ENCODE data around the gene MTF1.
A peak's percentile ranks its signal among the peaks of the same experiment; 100 is the strongest.
"Not testable (repeated sequence)": the region's sequence is repeated elsewhere in the genome, so short reads cannot be mapped to it uniquely, and the experiment has no call there.

Gene MTF1

DNA sequence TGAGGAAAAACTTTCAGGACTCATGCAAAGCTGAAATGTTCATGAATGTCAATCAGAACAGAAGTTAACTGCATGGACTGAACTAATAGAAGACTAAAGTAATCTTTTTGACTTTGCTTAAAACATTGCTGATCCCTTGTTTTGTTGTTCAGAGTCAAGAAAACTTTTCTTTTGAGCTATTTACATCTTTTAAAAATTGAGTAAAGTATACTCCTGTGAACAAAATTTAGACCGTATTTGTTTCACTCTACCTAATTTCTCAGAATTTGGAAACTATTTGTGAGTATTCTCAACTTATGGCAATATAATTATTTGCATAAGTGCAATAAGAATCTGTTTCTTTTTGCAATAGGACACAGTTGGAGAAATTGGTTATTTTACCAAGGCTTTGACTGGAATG lies 46.3 kb upstream of the MTF1 start:
- Histone ChIP-seq H3K4me1 (ENCODE audit: control insufficient read depth in 1 of 2, insufficient read depth in 2 of 2, low read length in 2 of 2) (peaks cover 3 to 4% of the 10 kb centered on the region in 2 experiments), H4K91ac (ENCODE audit: low read depth, low read length) (no peak overlapping the region), H4K8ac (ENCODE audit: low read depth, low read length) (no peak overlapping the region), H3K27ac (ENCODE audit: low read depth, low read length) (no peak overlapping the region), H3K4me3 (ENCODE audit: low read depth, low read length) (no peak overlapping the region), H3K23ac (ENCODE audit: low read length) (no peak overlapping the region), H3K9ac (ENCODE audit: low read length) (no peak overlapping the region), H3K14ac (ENCODE audit: low read length) (no peak overlapping the region), H2AFZ (ENCODE audit: insufficient read depth, low read length, poor library complexity) (no peak overlapping the region), H3K4ac (ENCODE audit: low read depth, low read length) (no peak overlapping the region), H4K12ac (ENCODE audit: low read depth, low read length) (no peak overlapping the region), H3K79me2 (ENCODE audit: control insufficient read depth, insufficient read depth, low read length, poor library complexity) (no peaks in the 10 kb centered on the region), H3K9me3 (ENCODE audit: insufficient read depth, low read depth, low read length) (peaks cover 4% of the 10 kb centered on the region), H2BK120ac (ENCODE audit: insufficient read depth, low read length, poor library complexity) (no peak overlapping the region), H3K79me1 (ENCODE audit: low read length) (no peaks in the 10 kb centered on the region), H3K4me2 (ENCODE audit: low read length) (no peak overlapping the region), H2BK5ac (ENCODE audit: low read depth, low read length, poor library complexity) (no peak overlapping the region), H2AK5ac (ENCODE audit: low read length) (no peak overlapping the region), H2BK12ac (ENCODE audit: low read length) (no peak overlapping the region), H3K36me3 (ENCODE audit: control insufficient read depth in 1 of 2, insufficient read depth in 2 of 2, low read length in 2 of 2) (peaks cover 3 to 9% of the 10 kb centered on the region in 2 experiments), H3K27me3 (ENCODE audit: insufficient read depth, low read length) (no peaks in the 10 kb centered on the region), H3K18ac (ENCODE audit: low read length) (no peak overlapping the region)
- no CpG with 5 or more reads among the region's 1 CpG for WGBS (ENCODE audit: extremely low coverage, insufficient coverage, insufficient read length)
- DNase-seq: no peak

GRCh38 chr1:37903921-37904320 lies 44.5 kb upstream of the MTF1 start:
- H3K27me3 ChIP-seq (ENCODE audit: insufficient read depth, low read length); H3K4me1 ChIP-seq (ENCODE audit: control insufficient read depth in 1 of 2, insufficient read depth in 2 of 2, low read length in 2 of 2); H4K91ac ChIP-seq (ENCODE audit: low read depth, low read length); H2AFZ ChIP-seq (ENCODE audit: insufficient read depth, low read length, poor library complexity); H3K27ac ChIP-seq (ENCODE audit: low read depth, low read length); H3K4me2 ChIP-seq (ENCODE audit: low read length); H3K23ac ChIP-seq (ENCODE audit: low read length); H4K8ac ChIP-seq (ENCODE audit: low read depth, low read length); H4K12ac ChIP-seq (ENCODE audit: low read depth, low read length); H3K79me1 ChIP-seq (ENCODE audit: low read length); H3K14ac ChIP-seq (ENCODE audit: low read length); H3K4me3 ChIP-seq (ENCODE audit: low read depth, low read length); H2BK5ac ChIP-seq (ENCODE audit: low read depth, low read length, poor library complexity); H3K9me3 ChIP-seq (ENCODE audit: insufficient read depth, low read depth, low read length); H3K4ac ChIP-seq (ENCODE audit: low read depth, low read length); H2BK120ac ChIP-seq (ENCODE audit: insufficient read depth, low read length, poor library complexity); H2BK12ac ChIP-seq (ENCODE audit: low read length); H3K79me2 ChIP-seq (ENCODE audit: control insufficient read depth, insufficient read depth, low read length, poor library complexity); H2AK5ac ChIP-seq (ENCODE audit: low read length); H3K18ac ChIP-seq (ENCODE audit: low read length); H3K9ac ChIP-seq (ENCODE audit: low read length): not testable (repeated sequence)
- DNase-seq: peak; percentile 30 to 67
- no CpG with 5 or more reads among the region's 6 CpGs for WGBS (ENCODE audit: extremely low coverage, insufficient coverage, insufficient read length)
- peaks cover 3 to 11% of the 10 kb centered on the region in 2 experiments for H3K36me3 ChIP-seq (ENCODE audit: control insufficient read depth in 1 of 2, insufficient read depth in 2 of 2, low read length in 2 of 2)

DNA sequence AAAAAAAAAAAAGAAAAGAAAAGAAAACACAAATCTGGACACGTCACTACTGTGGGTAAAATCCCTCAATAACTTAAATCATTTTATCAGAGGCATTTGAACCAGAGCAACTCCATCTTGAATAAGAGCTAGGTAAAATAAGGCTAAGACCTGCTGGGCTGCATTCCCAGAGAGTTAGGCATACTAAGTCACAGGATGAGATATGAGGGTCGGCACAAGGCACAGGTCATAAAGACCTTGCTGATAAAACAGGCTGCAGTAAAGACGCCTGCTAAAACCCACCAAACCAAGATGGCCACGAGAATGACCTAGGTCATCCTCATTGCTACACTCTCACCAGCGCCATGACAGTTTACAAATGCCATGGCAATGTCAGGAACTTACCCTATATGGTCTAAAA lies 43.6 kb upstream of the MTF1 start:
- no CpG with 5 or more reads among the region's 5 CpGs for WGBS (ENCODE audit: extremely low coverage, insufficient coverage, insufficient read length)
- Histone ChIP-seq H3K18ac (ENCODE audit: low read length) (no peak overlapping the region), H2BK5ac (ENCODE audit: low read depth, low read length, poor library complexity) (no peak overlapping the region), H4K12ac (ENCODE audit: low read depth, low read length) (no peak overlapping the region), H3K27ac (ENCODE audit: low read depth, low read length) (no peak overlapping the region), H2BK12ac (ENCODE audit: low read length) (no peak overlapping the region), H3K4me3 (ENCODE audit: low read depth, low read length) (no peak overlapping the region), H3K4me1 (ENCODE audit: control insufficient read depth in 1 of 2, insufficient read depth in 2 of 2, low read length in 2 of 2) (peaks cover 3 to 4% of the 10 kb centered on the region in 2 experiments), H4K91ac (ENCODE audit: low read depth, low read length) (no peak overlapping the region), H3K79me1 (ENCODE audit: low read length) (no peaks in the 10 kb centered on the region), H3K79me2 (ENCODE audit: control insufficient read depth, insufficient read depth, low read length, poor library complexity) (no peaks in the 10 kb centered on the region), H3K14ac (ENCODE audit: low read length) (no peak overlapping the region), H3K4ac (ENCODE audit: low read depth, low read length) (no peak overlapping the region), H2BK120ac (ENCODE audit: insufficient read depth, low read length, poor library complexity) (no peak overlapping the region), H2AFZ (ENCODE audit: insufficient read depth, low read length, poor library complexity) (no peak overlapping the region), H3K9ac (ENCODE audit: low read length) (no peak overlapping the region), H4K8ac (ENCODE audit: low read depth, low read length) (no peak overlapping the region), H3K27me3 (ENCODE audit: insufficient read depth, low read length) (no peaks in the 10 kb centered on the region), H2AK5ac (ENCODE audit: low read length) (no peak overlapping the region), H3K23ac (ENCODE audit: low read length) (no peak overlapping the region), H3K9me3 (ENCODE audit: insufficient read depth, low read depth, low read length) (peaks cover under 1% of the 10 kb centered on the region), H3K36me3 (ENCODE audit: control insufficient read depth in 1 of 2, insufficient read depth in 2 of 2, low read length in 2 of 2) (peaks cover 3 to 11% of the 10 kb centered on the region in 2 experiments), H3K4me2 (ENCODE audit: low read length) (no peak overlapping the region)
- peak; percentile 81 to 89 for DNase-seq

DNA sequence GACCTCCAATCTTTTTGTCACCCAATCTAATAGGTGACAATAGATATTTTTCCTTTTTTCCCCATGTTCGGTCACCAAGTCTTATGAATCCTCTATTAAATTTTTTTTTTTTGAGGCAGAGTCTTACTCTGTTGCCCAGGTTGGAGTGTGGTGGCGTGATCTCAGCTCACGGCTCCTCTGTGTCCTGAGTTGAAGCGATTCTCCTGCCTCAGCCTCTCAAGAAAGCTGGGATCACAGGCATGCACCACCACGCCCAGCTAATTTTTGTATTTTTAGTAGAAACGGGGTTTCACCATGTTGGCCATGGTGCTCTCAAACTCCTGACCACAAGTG lies 42.5 kb upstream of the MTF1 start:
- Histone ChIP-seq H3K4me2 (ENCODE audit: low read length) (no peak overlapping the region), H3K79me1 (ENCODE audit: low read length) (no peaks in the 10 kb centered on the region), H3K4me3 (ENCODE audit: low read depth, low read length) (no peak overlapping the region), H3K14ac (ENCODE audit: low read length) (no peak overlapping the region), H2BK5ac (ENCODE audit: low read depth, low read length, poor library complexity) (no peak overlapping the region), H3K9me3 (ENCODE audit: insufficient read depth, low read depth, low read length) (no peaks in the 10 kb centered on the region), H3K4ac (ENCODE audit: low read depth, low read length) (no peak overlapping the region), H3K23ac (ENCODE audit: low read length) (no peak overlapping the region), H3K18ac (ENCODE audit: low read length) (no peak overlapping the region), H4K8ac (ENCODE audit: low read depth, low read length) (no peak overlapping the region), H3K4me1 (ENCODE audit: control insufficient read depth in 1 of 2, insufficient read depth in 2 of 2, low read length in 2 of 2) (peaks cover 0 to 2% of the 10 kb centered on the region in 2 experiments), H2BK120ac (ENCODE audit: insufficient read depth, low read length, poor library complexity) (no peak overlapping the region), H2BK12ac (ENCODE audit: low read length) (no peak overlapping the region), H3K27ac (ENCODE audit: low read depth, low read length) (no peak overlapping the region), H4K91ac (ENCODE audit: low read depth, low read length) (no peak overlapping the region), H3K27me3 (ENCODE audit: insufficient read depth, low read length) (no peaks in the 10 kb centered on the region), H3K9ac (ENCODE audit: low read length) (no peak overlapping the region), H3K79me2 (ENCODE audit: control insufficient read depth, insufficient read depth, low read length, poor library complexity) (no peaks in the 10 kb centered on the region), H4K12ac (ENCODE audit: low read depth, low read length) (no peak overlapping the region), H3K36me3 (ENCODE audit: control insufficient read depth in 1 of 2, insufficient read depth in 2 of 2, low read length in 2 of 2) (peaks cover 0 to 11% of the 10 kb centered on the region in 2 experiments), H2AFZ (ENCODE audit: insufficient read depth, low read length, poor library complexity) (no peak overlapping the region), H2AK5ac (ENCODE audit: low read length) (no peak overlapping the region)
- no peak for DNase-seq
- no CpG with 5 or more reads among the region's 6 CpGs for WGBS (ENCODE audit: extremely low coverage, insufficient coverage, insufficient read length)
